Trophoblast cell (in vitro differentiated cells and primary cell): Measurements from ENCODE around the gene CTXND1.

Experiments used
- DNase-seq, 2 donors: peaks; one replicate each; pipeline ENCODE4 v3.0.0-alpha.2; 2016
- H2AFZ ChIP-seq: 2 replicates; pipeline ENCODE4 v1.6.1; 2013; ENCODE audit warnings: low read length, moderate library complexity, mild to moderate bottlenecking; ENCODE audit not compliant: insufficient read depth, poor library complexity
- H2AK5ac ChIP-seq: 2 replicates; pipeline ENCODE4 v1.6.1; 2013; ENCODE audit warnings: mild to moderate bottlenecking, low read length
- H2BK120ac ChIP-seq: 2 replicates; pipeline ENCODE4 v1.6.1; 2013; ENCODE audit warnings: low read length, mild to moderate bottlenecking, moderate library complexity; ENCODE audit not compliant: insufficient read depth, poor library complexity
- H2BK12ac ChIP-seq: 2 replicates; pipeline ENCODE4 v1.6.1; 2013; ENCODE audit warnings: mild to moderate bottlenecking, low read length, moderate library complexity
- H2BK5ac ChIP-seq: 2 replicates; pipeline ENCODE4 v1.6.1; 2013; ENCODE audit warnings: low read length, low read depth, moderate library complexity, mild to moderate bottlenecking; ENCODE audit not compliant: poor library complexity
- H3K14ac ChIP-seq: 2 replicates; pipeline ENCODE4 v1.6.1; 2013; ENCODE audit warnings: mild to moderate bottlenecking, low read length
- H3K18ac ChIP-seq: 2 replicates; pipeline ENCODE4 v1.6.1; 2013; ENCODE audit warnings: mild to moderate bottlenecking, low read length
- H3K23ac ChIP-seq: 2 replicates; pipeline ENCODE4 v1.6.1; 2013; ENCODE audit warnings: low read length
- H3K27ac ChIP-seq: 2 replicates; pipeline ENCODE4 v1.5.1; 2013; ENCODE audit warnings: low read depth, mild to moderate bottlenecking, inconsistent platforms, low read length, moderate library complexity
- H3K27me3 ChIP-seq: 2 replicates; pipeline ENCODE4 v1.6.1; 2013; ENCODE audit warnings: inconsistent platforms, mild to moderate bottlenecking, low read length, moderate library complexity; ENCODE audit not compliant: insufficient read depth
- H3K36me3 ChIP-seq, 2 experiments: 1 replicate in 1 of 2; 2 replicates in 1 of 2; pipeline ENCODE4 v1.6.1; 2013; ENCODE audit warnings: low read length in 2 of 2, mild to moderate bottlenecking in 2 of 2, moderate library complexity in 1 of 2; ENCODE audit not compliant: insufficient read depth in 2 of 2, control insufficient read depth in 1 of 2
- H3K4ac ChIP-seq: 2 replicates; pipeline ENCODE4 v1.6.1; 2013; ENCODE audit warnings: low read depth, mild to moderate bottlenecking, low read length, moderate library complexity
- H3K4me1 ChIP-seq, 2 experiments: 1 replicate in 1 of 2; 2 replicates in 1 of 2; pipeline ENCODE4 v1.6.1; 2013; ENCODE audit warnings: low read length in 2 of 2, mild to moderate bottlenecking in 2 of 2, moderate library complexity in 1 of 2; ENCODE audit not compliant: insufficient read depth in 2 of 2, control insufficient read depth in 1 of 2
- H3K4me2 ChIP-seq: 2 replicates; pipeline ENCODE4 v1.6.1; 2013; ENCODE audit warnings: inconsistent platforms, mild to moderate bottlenecking, low read length, moderate library complexity
- H3K4me3 ChIP-seq: 2 replicates; pipeline ENCODE4 v1.5.1; 2013; ENCODE audit warnings: mild to moderate bottlenecking, low read depth, low read length, inconsistent platforms
- H3K79me1 ChIP-seq: one replicate; pipeline ENCODE4 v1.6.1; 2013; ENCODE audit warnings: low read length
- H3K79me2 ChIP-seq: 2 replicates; pipeline ENCODE4 v1.6.1; 2013; ENCODE audit warnings: low read length, mild to moderate bottlenecking; ENCODE audit not compliant: control insufficient read depth, insufficient read depth, poor library complexity
- H3K9ac ChIP-seq: 2 replicates; pipeline ENCODE4 v1.6.1; 2013; ENCODE audit warnings: mild to moderate bottlenecking, low read length
- H3K9me3 ChIP-seq: 2 replicates; pipeline ENCODE4 v1.6.1; 2013; ENCODE audit warnings: low read depth, mild to moderate bottlenecking, control low read depth, inconsistent platforms, low read length; ENCODE audit not compliant: insufficient read depth
- H4K12ac ChIP-seq: 2 replicates; pipeline ENCODE4 v1.6.1; 2013; ENCODE audit warnings: low read depth, mild to moderate bottlenecking, low read length, moderate library complexity
- H4K8ac ChIP-seq: 2 replicates; pipeline ENCODE4 v1.6.1; 2013; ENCODE audit warnings: low read depth, mild to moderate bottlenecking, low read length, moderate library complexity
- H4K91ac ChIP-seq: one replicate; pipeline ENCODE4 v1.6.1; 2013; ENCODE audit warnings: low read depth, mild to moderate bottlenecking, low read length, moderate library complexity
- WGBS: extraction: QIAGEN DNeasy Blood & Tissue Kit; methylation state at CpG from one replicate; pipeline ENCODE4 v1.1.7; 2013; ENCODE audit warnings: missing lambda C conversion rate; ENCODE audit not compliant: insufficient read length, insufficient coverage; ENCODE audit errors: extremely low coverage; 5-methylcytosine and 5-hydroxymethylcytosine counted together

Gene CTXND1

GRCh38 chr15:80246425-80246894 is 5.6 kb downstream of the CTXND1 start:
- Histone ChIP-seq H2AFZ (no peak overlapping the region), H3K4ac (no peak overlapping the region), H4K91ac (no peak overlapping the region), H4K8ac (no peak overlapping the region), H3K9ac (no peak overlapping the region), H2BK12ac (no peak overlapping the region), H3K18ac (no peak overlapping the region), H4K12ac (no peak overlapping the region), H2BK120ac (no peak overlapping the region), H3K27me3 (peaks cover 4% of the 10 kb centered on the region), H3K4me2 (no peak overlapping the region), H3K14ac (no peak overlapping the region), H3K4me1 (peaks cover 0 to 4% of the 10 kb centered on the region in 2 experiments), H3K4me3 (no peak overlapping the region), H3K36me3 (no peaks in the 10 kb centered on the region), H2BK5ac (no peak overlapping the region), H3K79me1 (no peaks in the 10 kb centered on the region), H3K79me2 (no peaks in the 10 kb centered on the region), H3K27ac (no peak overlapping the region), H2AK5ac (no peak overlapping the region), H3K23ac (no peak overlapping the region), H3K9me3 (peaks cover 2% of the 10 kb centered on the region)
- no CpG with 5 or more reads among the region's 7 CpGs for WGBS
- DNase-seq: no peak

GRCh38 chr15:80242802-80243201 is 9.2 kb downstream of the CTXND1 start:
- H2BK5ac ChIP-seq: no peak overlapping the region
- no peak overlapping the region for H3K18ac ChIP-seq
- no peak overlapping the region for H4K8ac ChIP-seq
- no peaks in the 10 kb centered on the region for H3K79me2 ChIP-seq
- peaks cover 0 to 1% of the 10 kb centered on the region in 2 experiments for H3K4me1 ChIP-seq
- no peak overlapping the region for H3K4me3 ChIP-seq
- H2BK12ac ChIP-seq: no peak overlapping the region
- no CpG with 5 or more reads among the region's 3 CpGs for WGBS
- H3K27ac ChIP-seq: no peak overlapping the region
- no peak overlapping the region for H4K12ac ChIP-seq
- no peaks in the 10 kb centered on the region for H3K27me3 ChIP-seq
- no peaks in the 10 kb centered on the region for H3K79me1 ChIP-seq
- H3K9ac ChIP-seq: no peak overlapping the region
- DNase-seq: no peak
- no peak overlapping the region for H4K91ac ChIP-seq
- no peak overlapping the region for H3K23ac ChIP-seq
- H3K9me3 ChIP-seq: peaks cover 3% of the 10 kb centered on the region
- no peak overlapping the region for H2AK5ac ChIP-seq
- H3K36me3 ChIP-seq: no peaks in the 10 kb centered on the region
- no peak overlapping the region for H3K14ac ChIP-seq
- H3K4me2 ChIP-seq: no peak overlapping the region
- H2AFZ ChIP-seq: no peak overlapping the region
- H2BK120ac ChIP-seq: no peak overlapping the region
- no peak overlapping the region for H3K4ac ChIP-seq

- Histone ChIP-seq H3K4me3 (no peak overlapping the region), H3K4me2 (no peak overlapping the region), H3K79me2 (no peaks in the 10 kb centered on the region), H3K14ac (no peak overlapping the region), H2BK5ac (no peak overlapping the region), H4K12ac (no peak overlapping the region), H2AFZ (no peak overlapping the region), H3K23ac (no peak overlapping the region), H3K79me1 (no peaks in the 10 kb centered on the region), H4K91ac (no peak overlapping the region), H2BK12ac (no peak overlapping the region), H2AK5ac (no peak overlapping the region), H3K9ac (no peak overlapping the region), H3K36me3 (no peaks in the 10 kb centered on the region), H3K4me1 (no peaks in the 10 kb centered on the region), H3K4ac (no peak overlapping the region), H3K27ac (no peak overlapping the region), H3K18ac (no peak overlapping the region), H3K27me3 (no peaks in the 10 kb centered on the region), H2BK120ac (no peak overlapping the region), H3K9me3 (peaks cover 3% of the 10 kb centered on the region), H4K8ac (no peak overlapping the region)
- no CpG with 5 or more reads among the region's 11 CpGs for WGBS
- DNase-seq: peak in 1 of 2 donors; percentile 37
Observed at GRCh38 chr15:80242132-80242769, 9.8 kb downstream of the CTXND1 start.

GRCh38 chr15:80241508-80241907 is 10.5 kb downstream of the CTXND1 start:
- Histone ChIP-seq H3K4ac (no peak overlapping the region), H4K91ac (no peak overlapping the region), H3K36me3 (no peaks in the 10 kb centered on the region), H3K79me1 (no peaks in the 10 kb centered on the region), H3K79me2 (no peaks in the 10 kb centered on the region), H3K18ac (no peak overlapping the region), H2BK120ac (no peak overlapping the region), H3K9me3 (peaks cover 3% of the 10 kb centered on the region), H3K9ac (no peak overlapping the region), H4K12ac (no peak overlapping the region), H2BK5ac (no peak overlapping the region), H4K8ac (no peak overlapping the region), H3K27me3 (no peaks in the 10 kb centered on the region), H2BK12ac (no peak overlapping the region), H3K4me3 (no peak overlapping the region), H3K23ac (no peak overlapping the region), H3K14ac (no peak overlapping the region), H3K4me2 (no peak overlapping the region), H2AFZ (no peak overlapping the region), H2AK5ac (no peak overlapping the region), H3K4me1 (no peaks in the 10 kb centered on the region), H3K27ac (no peak overlapping the region)
- DNase-seq: no peak
- whole genome bisulfite sequencing: no CpG with 5 or more reads among the region's 5 CpGs
